HFFc6 (cell line): Measurements from ENCODE around the gene ISCA1. TPM values are rescaled to one million over a fixed set of nuclear protein-coding genes. Genes with fewer than 3 reads are reported as not detected.

Experiments
- DNase-seq: peaks from one replicate; pipeline ENCODE4 v3.0.0-alpha.2; 2018
- H3K27ac Mint-ChIP-seq: 2 replicates; pipeline ENCODE4 v1.8.0; 2020; ENCODE audit warnings: mild to moderate bottlenecking, mixed read lengths
- H3K27me3 Mint-ChIP-seq: 2 replicates; pipeline ENCODE4 v1.8.0; 2021; ENCODE audit warnings: mild to moderate bottlenecking, moderate library complexity, mixed read lengths; ENCODE audit not compliant: insufficient read depth
- H3K36me3 Mint-ChIP-seq: 2 replicates; pipeline ENCODE4 v1.8.0; 2021; ENCODE audit warnings: low read depth, mixed read lengths
- H3K4me1 Mint-ChIP-seq: 2 replicates; pipeline ENCODE4 v1.8.0; 2020; ENCODE audit warnings: low read depth, mixed read lengths
- H3K4me3 Mint-ChIP-seq: 2 replicates; pipeline ENCODE4 v1.8.0; 2020; ENCODE audit warnings: mild to moderate bottlenecking, moderate library complexity, mixed read lengths
- H3K9me3 Mint-ChIP-seq: 2 replicates; pipeline ENCODE4 v1.8.0; 2020; ENCODE audit warnings: mild to moderate bottlenecking, mixed read lengths
- total RNA-seq, 6 experiments: library from RNA; stranded (reverse); fragmentation: NEBNext Ultra II Directional; extraction: Animal tissue kit (Norgen Biotek cat#: 25700); gene quantifications; 2 replicates in 1 of 6; 3 replicates in 5 of 6; pipeline ENCODE4 v1.2.3, GENCODE V29; 2021
- TF ChIP-seq, protein P1 (sequence below): fragments of 200-600 bp; sonication (generic); IDR thresholded peaks from 2 replicates; pipeline ENCODE4 v1.5.0; 2021; ENCODE audit warnings: antibody characterized with exemption, mild to moderate bottlenecking

ISCA1 gene
- total RNA-seq, 6 experiments from 2014 or later = 20.2 to 29.5 (median 25.7) TPM

DNA sequence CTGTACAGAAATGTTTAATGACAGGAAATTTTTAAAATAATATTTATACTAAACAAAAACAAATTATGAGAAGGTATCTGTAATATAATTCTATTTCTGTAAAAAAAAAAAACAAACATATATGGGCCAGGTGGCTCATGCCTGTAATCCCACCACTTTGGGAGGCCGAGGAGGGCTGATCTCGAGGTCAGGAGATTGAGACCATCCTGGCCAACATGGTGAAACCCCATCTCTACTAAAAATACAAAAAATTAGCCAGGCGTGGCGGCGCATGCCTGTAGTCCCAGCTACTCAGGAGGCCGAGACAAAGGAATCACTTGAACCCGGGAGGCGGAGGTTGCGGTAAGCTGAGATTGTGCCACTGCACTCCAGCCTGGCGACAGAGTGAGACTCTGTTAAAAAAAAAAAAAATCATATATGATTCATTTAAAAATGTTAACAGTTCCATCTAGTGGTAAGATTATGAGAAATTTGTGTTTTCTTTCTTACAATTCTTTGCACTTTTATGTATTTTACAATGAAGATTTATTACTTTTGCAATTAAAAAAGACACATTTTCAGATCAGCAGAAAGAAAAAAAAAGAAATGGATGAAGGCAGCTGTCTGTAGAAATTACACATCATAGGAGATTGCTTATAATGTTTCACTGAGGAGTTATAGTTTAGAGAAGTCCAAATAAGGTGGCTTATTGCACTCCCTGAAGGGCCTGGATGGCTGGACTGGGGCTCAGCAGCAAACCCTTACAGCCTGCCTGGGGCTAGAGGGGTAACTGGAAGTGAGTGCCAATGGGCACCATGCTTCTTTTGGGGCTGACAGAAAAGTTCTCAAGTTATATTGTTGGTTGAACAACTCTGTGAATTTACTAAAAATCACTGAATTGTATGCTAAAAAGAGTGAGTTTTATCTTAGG lies 43.2 kb downstream of the ISCA1 start:
- no peak overlapping the region for H3K27ac Mint-ChIP-seq
- no peaks in the 10 kb centered on the region for H3K27me3 Mint-ChIP-seq
- no peak for DNase-seq
- H3K4me3 Mint-ChIP-seq = no peak overlapping the region
- H3K9me3 Mint-ChIP-seq = no peaks in the 10 kb centered on the region
- H3K4me1 Mint-ChIP-seq = no peaks in the 10 kb centered on the region
- no peaks in the 10 kb centered on the region for H3K36me3 Mint-ChIP-seq
- TF ChIP-seq, protein P1, sequence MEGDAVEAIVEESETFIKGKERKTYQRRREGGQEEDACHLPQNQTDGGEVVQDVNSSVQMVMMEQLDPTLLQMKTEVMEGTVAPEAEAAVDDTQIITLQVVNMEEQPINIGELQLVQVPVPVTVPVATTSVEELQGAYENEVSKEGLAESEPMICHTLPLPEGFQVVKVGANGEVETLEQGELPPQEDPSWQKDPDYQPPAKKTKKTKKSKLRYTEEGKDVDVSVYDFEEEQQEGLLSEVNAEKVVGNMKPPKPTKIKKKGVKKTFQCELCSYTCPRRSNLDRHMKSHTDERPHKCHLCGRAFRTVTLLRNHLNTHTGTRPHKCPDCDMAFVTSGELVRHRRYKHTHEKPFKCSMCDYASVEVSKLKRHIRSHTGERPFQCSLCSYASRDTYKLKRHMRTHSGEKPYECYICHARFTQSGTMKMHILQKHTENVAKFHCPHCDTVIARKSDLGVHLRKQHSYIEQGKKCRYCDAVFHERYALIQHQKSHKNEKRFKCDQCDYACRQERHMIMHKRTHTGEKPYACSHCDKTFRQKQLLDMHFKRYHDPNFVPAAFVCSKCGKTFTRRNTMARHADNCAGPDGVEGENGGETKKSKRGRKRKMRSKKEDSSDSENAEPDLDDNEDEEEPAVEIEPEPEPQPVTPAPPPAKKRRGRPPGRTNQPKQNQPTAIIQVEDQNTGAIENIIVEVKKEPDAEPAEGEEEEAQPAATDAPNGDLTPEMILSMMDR = peak; percentile 67

DNA sequence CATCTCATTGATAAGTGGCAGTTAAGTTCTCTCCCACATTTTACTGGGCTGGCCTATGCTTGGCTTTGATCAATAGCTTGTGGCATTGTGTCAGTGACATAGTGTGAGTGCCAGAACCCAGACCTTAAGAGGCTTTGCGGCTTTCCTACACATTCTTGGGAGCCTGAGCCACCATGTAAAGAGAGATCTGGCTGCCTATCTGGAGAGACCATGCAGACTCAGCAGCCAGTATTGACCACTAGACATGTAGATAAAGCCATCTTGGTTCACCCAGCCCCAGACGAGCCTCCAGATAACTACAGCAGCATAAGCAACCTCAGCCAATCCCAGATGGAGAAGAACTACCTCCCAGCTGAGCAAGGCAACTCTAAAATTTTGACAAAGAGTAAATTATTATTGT lies 51.5 kb downstream of the ISCA1 start:
- TF ChIP-seq, protein P1 = no peak
- Mint-ChIP-seq H3K9me3 (no peaks in the 10 kb centered on the region), H3K36me3 (no peaks in the 10 kb centered on the region), H3K27ac (no peak overlapping the region), H3K4me1 (no peaks in the 10 kb centered on the region), H3K27me3 (peaks cover 2% of the 10 kb centered on the region), H3K4me3 (no peak overlapping the region)
- DNase-seq = no peak

DNA sequence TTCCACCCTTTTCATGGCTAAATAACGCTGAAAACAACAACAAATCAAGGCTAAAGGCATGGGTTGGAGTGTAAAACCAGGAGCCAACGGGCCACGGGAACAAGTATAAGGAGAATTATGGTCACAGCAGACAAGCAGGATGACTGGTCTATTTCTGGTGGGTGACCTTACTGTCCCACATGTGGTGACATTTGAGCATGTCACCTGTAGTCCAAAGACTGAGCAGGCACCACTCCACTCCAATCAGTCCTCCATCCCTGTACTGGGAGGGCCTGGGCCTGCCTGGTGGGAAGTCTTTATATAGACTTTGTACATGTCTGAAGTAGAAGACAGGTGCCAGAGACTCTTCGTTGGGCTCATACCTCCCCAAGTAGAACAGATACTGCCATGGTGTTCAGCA lies 59.7 kb downstream of the ISCA1 start:
- no peaks in the 10 kb centered on the region for H3K9me3 Mint-ChIP-seq
- no peak overlapping the region for H3K27ac Mint-ChIP-seq
- H3K4me3 Mint-ChIP-seq = no peak overlapping the region
- DNase-seq = no peak
- peaks cover 12% of the 10 kb centered on the region for H3K27me3 Mint-ChIP-seq
- TF ChIP-seq, protein P1 = no peak
- H3K4me1 Mint-ChIP-seq = no peaks in the 10 kb centered on the region
- H3K36me3 Mint-ChIP-seq = no peaks in the 10 kb centered on the region

DNA sequence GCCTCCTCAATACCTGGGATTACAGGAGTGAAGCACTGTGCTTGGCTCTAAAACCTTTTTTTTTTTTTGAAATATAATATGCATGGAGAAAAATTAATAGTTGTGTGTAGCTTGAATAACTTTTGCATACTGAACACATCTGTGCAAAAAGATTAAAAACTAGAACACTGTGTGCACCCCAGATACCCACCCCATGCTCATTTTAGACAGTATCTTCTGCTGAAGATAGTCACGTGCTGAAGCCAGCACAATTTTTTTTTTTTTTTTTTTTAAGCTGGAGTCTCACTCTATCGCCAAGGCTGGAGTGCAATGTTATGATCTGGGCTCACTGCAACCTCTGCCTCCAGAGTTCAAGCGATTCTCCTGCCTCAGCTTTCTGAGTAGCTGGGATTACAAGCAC lies 62.7 kb downstream of the ISCA1 start:
- TF ChIP-seq, protein P1 = no peak
- H3K36me3 Mint-ChIP-seq = no peaks in the 10 kb centered on the region
- no peak for DNase-seq
- no peak overlapping the region for H3K27ac Mint-ChIP-seq
- no peaks in the 10 kb centered on the region for H3K4me1 Mint-ChIP-seq
- H3K9me3 Mint-ChIP-seq = no peaks in the 10 kb centered on the region
- peaks cover 12% of the 10 kb centered on the region for H3K27me3 Mint-ChIP-seq
- H3K4me3 Mint-ChIP-seq = no peak overlapping the region

DNA sequence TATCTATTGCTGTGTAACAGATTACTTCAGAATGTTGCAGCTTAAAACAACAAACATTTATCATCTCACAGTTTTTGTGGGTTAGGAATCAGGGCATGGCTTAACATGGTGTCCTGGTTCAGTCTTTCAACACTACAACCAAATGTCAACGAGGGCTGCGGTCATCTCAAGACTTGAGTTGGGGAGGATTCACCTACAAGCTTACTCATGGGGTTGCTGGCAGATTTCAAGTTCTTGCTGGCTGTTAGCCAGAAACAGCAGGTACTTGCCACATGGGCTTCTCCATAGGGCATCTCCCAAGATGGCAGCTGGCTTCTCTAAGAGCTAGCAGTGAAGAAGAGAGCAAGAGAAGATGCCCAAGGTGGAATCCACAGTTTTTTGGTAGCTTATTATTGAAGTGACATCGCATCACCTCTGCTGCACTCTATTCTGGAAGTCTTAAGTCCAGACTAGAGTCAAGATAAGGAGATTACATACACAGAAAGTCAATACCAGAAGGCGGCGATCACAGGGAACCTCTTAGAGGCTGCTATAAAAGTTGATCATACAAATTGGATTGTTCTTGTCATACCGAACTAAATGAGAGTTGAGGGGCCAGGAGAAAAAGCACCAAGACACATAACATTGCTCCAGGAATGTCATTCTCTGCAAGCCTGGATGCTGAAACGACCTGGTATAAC lies 65.1 kb downstream of the ISCA1 start:
- TF ChIP-seq, protein P1 = no peak
- Mint-ChIP-seq H3K27ac (no peak overlapping the region), H3K4me3 (no peak overlapping the region), H3K4me1 (no peaks in the 10 kb centered on the region), H3K36me3 (no peaks in the 10 kb centered on the region), H3K27me3 (peaks cover 3% of the 10 kb centered on the region), H3K9me3 (no peaks in the 10 kb centered on the region)
- no peak for DNase-seq

Other genes with a start within 250 kb of the ISCA1 start
- 10 to 100 TPM; 24.0 to 36.6 (median 25.0) TPM for gene GOLM1, start 183.0 kb downstream of the ISCA1 start, total RNA-seq
- gene C9orf153, start 22.9 kb downstream of the ISCA1 start, total RNA-seq = not detected
- 10 to 100 TPM; 17.8 to 23.9 (median 19.2) TPM for gene TUT7, start 71.9 kb upstream of the ISCA1 start, total RNA-seq